ENCODE results near the gene PADI1.

- TF ChIP-seq CTCF (IDR thresholded peaks at IDR 0.05; ENCODE audit: poor library complexity) = no peak
- no peak for TF ChIP-seq EZH2 (IDR thresholded peaks at IDR 0.05; ENCODE audit: borderline replicate concordance)
- TF ChIP-seq EZH2phosphoT487 (IDR thresholded peaks at IDR 0.05; ENCODE audit: low read depth, severe bottlenecking, unreplicated experiment) = no peak
Observed at GRCh38 chr1:17185485-17185860, 19.5 kb upstream of the PADI1 start.
